GM21515 (cell line): Measurements from ENCODE around the gene TRPM2.
"Not testable (repeated sequence)": the region's sequence is repeated elsewhere in the genome, so short reads cannot be mapped to it uniquely, and the experiment has no call there.

Experiments
- ATAC-seq: cut with Tn5 transposase; IDR thresholded peaks from one replicate; pipeline ENCODE4 v1.9.1; 2021; ENCODE audit not compliant: unreplicated experiment

The TRPM2 gene

GRCh38 chr21:44351535-44352252, 1.7 kb upstream of the TRPM2 start:
- no peak for ATAC-seq

DNA sequence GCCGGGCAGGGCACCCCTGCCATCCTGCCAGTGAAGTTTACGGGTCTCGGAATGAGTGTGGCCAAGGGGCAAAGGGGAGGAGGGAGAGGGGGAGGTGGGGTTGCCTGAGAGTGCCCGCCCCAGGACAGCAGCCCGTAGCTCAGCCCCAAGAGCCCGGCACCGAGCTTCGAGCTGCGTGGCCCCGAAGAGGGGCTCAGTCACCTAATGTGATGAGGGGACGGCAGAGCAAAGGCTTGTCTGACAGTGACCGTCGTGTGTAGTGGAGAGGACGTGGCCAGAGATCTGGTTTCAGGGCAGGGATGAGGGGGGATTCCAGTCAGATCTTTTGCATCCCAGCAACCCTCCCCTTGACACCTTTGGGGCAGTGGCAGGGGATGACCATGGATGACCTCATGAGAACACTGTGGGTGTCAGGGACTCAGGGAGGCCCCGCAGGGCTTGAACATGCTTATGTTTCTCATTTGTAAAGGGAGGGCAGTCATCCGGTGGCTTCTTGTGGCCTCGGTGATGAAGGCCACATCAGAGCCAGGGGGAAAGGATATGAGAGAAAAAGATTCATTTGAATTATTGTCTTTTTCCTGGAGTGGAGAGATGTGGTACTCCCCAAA, 1.1 kb upstream of the TRPM2 start:
- ATAC-seq, result no peak

- no peak for ATAC-seq
These were observed 582 bp downstream of the TRPM2 start for GRCh38 chr21:44354001-44354405.

GRCh38 chr21:44354775-44355771, 1.7 kb downstream of the TRPM2 start:
- no peak for ATAC-seq

DNA sequence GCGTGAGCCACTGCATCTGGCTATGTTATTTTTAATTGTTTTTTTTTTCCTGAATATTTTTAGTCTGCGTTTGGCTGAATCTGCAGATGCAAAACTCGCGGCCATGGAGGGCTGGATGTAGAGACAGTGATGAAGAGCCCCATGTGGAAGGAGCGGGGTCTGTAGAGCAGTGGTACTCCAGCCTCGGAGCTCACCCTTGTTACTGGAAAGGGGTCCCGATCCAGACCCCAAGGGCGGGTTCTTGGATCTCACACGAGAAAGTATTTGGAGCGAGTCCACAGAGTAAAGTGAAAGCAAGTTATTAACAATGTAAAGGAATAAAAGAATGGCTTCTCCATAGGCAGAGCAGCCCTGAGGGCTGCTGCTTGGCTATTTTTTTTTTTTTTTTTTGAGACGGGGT, 2.7 kb downstream of the TRPM2 start:
- no peak for ATAC-seq

DNA sequence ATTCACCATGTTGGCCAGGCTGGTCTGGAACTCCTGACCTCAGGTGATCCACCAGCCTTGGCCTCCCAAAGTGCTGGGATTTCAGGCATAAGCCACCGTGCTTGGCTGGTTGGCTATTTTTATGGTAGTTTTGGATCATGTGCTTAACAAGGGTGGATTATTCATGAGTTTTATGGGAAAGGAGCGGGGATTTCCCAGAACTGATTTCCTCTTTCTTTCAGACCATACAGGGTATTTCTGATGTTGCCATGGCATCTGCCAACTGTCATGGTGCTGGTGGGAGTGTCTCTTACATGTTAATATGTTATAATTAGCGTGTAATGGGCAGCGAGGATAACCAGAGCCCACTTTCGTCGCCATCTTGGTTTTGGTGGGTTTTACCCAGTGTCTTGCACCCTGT, 3.2 kb downstream of the TRPM2 start:
- ATAC-seq, result no peak

GRCh38 chr21:44357064-44357837, 3.8 kb downstream of the TRPM2 start:
- no peak for ATAC-seq

DNA sequence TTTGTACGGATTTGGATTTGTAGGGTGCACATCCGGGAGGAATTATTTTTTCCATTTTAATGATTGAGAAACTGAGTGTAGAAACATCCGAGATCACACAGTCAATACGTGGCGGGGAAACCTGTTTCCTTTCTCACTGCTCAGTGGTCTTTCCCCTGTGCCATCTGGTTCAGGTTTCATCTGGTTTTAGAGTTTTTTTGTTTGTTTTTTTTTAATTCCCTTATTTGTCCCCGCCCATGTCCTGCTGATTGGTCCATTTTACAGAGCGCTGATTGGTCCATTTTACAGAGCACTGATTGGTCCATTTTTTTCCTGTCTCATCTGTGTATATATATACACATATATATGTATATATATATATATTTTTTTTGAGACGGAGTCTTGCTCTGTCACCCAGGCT, 6.0 kb downstream of the TRPM2 start:
- no peak for ATAC-seq

DNA sequence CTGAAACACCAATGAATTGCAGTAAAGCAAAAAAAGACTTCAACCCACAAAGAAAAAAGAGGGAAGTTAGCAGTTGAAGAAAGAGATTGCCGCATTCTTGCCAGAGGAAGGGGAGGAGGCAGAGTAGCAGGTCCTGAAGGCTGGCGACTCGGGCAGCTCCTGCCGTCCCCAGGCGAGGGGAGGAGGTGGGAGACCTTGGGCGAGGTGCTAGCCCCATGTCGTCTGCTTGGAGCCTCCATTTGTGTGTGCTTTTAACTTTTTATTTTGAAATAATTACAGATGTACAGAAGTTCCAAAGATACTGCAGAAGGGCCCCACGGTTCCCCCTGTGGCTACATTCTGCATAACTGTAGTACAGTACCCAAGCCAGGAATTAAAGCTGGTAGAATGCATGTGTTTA, 6.7 kb downstream of the TRPM2 start:
- ATAC-seq, result no peak

DNA sequence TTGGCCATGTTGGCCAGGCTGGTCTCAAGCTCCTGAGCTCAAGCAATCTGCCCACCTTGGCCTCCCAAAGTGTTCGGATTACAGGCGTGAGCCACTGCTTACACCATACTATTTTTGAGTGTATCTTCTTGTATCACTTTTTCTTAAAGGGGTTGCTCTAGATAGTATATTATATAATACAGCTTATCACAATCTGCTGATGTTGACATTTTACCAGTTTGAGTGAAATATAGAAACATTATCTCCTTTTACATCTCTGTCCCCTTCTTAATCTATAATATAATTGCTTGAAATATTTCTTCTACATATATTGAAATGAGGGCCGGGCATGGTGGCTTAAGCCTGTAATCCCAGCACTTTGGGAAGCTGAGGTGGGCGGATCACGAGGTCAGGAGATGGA, 8.5 kb downstream of the TRPM2 start:
- not testable (repeated sequence) for ATAC-seq

- ATAC-seq, result no peak
These were observed 9.9 kb downstream of the TRPM2 start for GRCh38 chr21:44363278-44363677.

- ATAC-seq, result no peak
These were observed 11.0 kb downstream of the TRPM2 start for GRCh38 chr21:44364151-44365053.

DNA sequence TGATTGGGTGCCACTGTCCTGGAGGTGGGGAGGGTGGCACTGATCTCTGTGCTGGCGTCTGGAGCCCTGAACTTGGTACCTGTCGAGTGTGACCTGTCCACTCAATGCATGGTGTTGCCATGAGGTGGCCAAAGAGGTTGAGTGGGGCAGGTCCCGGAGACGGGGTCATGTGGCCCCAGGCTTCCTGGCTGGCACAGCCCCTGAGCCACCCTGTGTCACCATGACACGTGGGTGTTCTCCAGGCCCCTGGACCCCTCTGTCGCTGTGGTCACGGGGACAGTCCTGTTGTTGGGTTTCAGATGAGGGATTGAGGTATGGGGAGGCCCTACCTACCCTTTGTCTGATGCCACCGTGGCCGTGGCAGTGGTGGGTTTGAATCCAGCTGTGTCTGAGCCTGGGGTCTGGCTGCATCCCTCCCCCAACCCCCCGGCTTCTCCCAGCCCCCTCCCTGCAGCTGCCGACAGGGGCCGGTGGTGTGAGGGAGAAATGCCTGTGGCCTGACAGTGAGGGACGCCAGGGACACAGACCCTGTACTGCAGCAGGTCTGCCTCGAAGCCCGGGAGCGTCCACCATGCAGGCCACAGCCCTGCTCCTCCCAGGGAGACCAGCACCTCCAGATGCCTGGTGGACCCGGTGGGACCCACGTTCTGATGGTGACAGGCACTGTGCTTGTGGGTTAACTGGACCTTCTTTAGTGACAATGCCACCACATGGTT, 12.0 kb downstream of the TRPM2 start:
- no peak for ATAC-seq

GRCh38 chr21:44365967-44366585, 12.7 kb downstream of the TRPM2 start:
- no peak for ATAC-seq

- no peak for ATAC-seq
These were observed 13.3 kb downstream of the TRPM2 start for GRCh38 chr21:44366586-44367211.

DNA sequence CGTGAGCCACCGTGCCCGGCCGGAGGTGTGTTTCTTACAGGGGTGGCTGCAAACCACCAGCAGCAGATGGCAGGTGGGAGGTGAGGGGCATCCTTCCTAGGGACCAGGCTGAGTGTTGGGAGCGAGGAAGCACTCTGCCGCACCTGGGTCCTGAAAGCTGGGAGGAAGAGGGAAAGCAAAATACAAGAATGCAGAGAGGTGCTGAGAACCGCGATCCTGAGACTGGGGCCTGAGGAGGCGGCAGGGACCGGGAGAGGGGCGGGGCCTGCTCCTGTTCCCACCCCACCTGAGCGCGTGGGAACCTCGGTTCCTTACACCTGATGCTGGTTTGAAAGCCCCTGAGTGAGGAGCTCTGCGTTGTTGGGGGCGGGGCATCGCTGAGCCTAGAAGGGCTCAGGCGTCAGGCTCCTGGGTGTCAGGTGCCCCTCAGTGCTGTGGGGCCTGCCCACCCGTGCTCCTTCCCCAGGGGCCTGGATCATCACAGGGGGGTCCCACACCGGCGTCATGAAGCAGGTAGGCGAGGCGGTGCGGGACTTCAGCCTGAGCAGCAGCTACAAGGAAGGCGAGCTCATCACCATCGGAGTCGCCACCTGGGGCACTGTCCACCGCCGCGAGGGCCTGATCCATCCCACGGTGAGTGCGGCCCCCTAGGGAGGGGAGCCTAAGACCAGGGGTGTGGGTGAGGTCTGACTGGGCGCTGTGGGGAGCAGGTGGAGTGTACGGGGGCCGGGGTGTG, 15.5 kb downstream of the TRPM2 start:
- no peak for ATAC-seq

DNA sequence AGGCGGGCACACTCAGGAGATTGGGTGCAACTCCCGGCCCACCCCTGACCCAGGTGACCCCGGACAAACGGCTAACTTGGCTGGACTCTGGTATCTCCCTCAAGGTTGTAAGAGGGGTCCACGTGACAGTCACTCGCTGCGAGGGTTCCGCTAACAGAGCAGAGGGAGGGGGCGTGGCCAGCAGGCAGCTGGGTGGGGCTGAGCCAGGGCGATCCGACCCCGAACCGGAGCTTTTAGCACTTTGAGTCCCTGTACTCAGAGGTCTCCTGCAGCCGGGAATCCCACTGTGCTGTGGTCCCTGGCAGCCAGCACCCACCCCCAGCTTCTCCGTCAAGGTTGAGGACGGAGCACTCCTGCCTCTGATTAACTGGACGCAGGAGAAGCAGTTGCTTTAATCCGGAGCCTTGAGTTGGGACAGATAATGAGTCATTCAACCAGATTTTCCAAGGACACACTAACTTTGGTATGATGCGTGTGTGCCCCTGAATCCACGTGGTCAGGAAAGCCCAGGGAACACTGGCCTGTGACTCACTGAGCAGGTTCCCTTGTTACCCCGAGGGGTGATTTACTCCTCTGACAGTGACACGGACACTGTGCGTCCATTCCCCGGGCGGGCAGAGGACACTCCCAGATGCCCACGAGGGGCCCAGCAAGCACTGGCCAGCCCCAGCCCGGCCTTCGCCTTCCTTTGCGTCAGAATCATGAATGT, 16.8 kb downstream of the TRPM2 start:
- ATAC-seq, result no peak
